Osteocyte (in vitro differentiated cells): ENCODE data around the gene HPCAL1. TPM values are rescaled to one million over a fixed set of nuclear protein-coding genes. Genes with fewer than 3 reads are reported as not detected.

Experiments
- DNase-seq: peaks from one replicate; pipeline ENCODE4 v3.0.0; 2021; ENCODE audit warnings: mixed read lengths; ENCODE audit not compliant: unreplicated experiment; ENCODE audit errors: extremely low spot score
- H3K27ac Mint-ChIP-seq: one replicate; pipeline ENCODE4 v1.8.0; 2021; ENCODE audit warnings: mild to moderate bottlenecking, mixed read lengths; ENCODE audit not compliant: unreplicated experiment
- H3K27me3 Mint-ChIP-seq: one replicate; pipeline ENCODE4 v1.8.0; 2021; ENCODE audit warnings: mixed read lengths; ENCODE audit not compliant: unreplicated experiment
- H3K36me3 Mint-ChIP-seq: one replicate; pipeline ENCODE4 v1.8.0; 2021; ENCODE audit warnings: mixed read lengths; ENCODE audit not compliant: unreplicated experiment
- H3K4me1 Mint-ChIP-seq: one replicate; pipeline ENCODE4 v1.8.0; 2021; ENCODE audit warnings: mixed read lengths; ENCODE audit not compliant: unreplicated experiment
- H3K4me3 Mint-ChIP-seq: one replicate; pipeline ENCODE4 v1.8.0; 2021; ENCODE audit warnings: mild to moderate bottlenecking, moderate library complexity, mixed read lengths; ENCODE audit not compliant: unreplicated experiment
- H3K9me3 Mint-ChIP-seq: one replicate; pipeline ENCODE4 v1.8.0; 2021; ENCODE audit warnings: mixed read lengths; ENCODE audit not compliant: unreplicated experiment
- total RNA-seq: library from RNA; stranded (reverse); gene quantifications from 2 replicates; pipeline ENCODE4 v1.2.1, GENCODE V29; 2021
- TF ChIP-seq, protein P1 (sequence below): fragments of 200-600 bp; sonication (generic); IDR thresholded peaks from 2 replicates; pipeline ENCODE4 v1.5.0; 2021; ENCODE audit warnings: antibody characterized with exemption, mild to moderate bottlenecking, moderate library complexity

Gene HPCAL1
- total RNA-seq, 1 donor from 2014 or later: 56.8 TPM

DNA sequence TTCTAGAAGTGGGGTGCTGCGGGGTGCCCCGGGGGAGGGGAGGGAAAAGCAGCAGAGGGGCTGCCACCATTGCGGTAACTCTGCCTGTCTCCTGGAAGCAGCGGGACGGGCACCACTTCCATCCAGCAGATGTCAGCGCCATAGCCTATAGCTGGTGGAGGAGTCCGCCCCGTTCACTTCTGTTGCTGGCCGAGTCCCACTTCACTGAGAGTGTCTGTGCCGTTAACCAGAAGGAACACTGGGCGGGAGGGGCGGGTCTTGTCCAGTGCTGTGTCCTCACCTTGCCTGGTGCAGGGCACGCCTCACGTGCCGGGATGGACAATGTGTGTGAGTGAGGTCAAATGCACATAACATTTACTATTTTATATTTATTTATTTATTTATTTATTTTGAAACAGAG is 164.7 kb downstream of the HPCAL1 start:
- Mint-ChIP-seq H3K4me1 (no peaks in the 10 kb centered on the region), H3K4me3 (no peak overlapping the region), H3K9me3 (no peaks in the 10 kb centered on the region), H3K27me3 (peaks cover 8% of the 10 kb centered on the region), H3K36me3 (no peaks in the 10 kb centered on the region), H3K27ac (no peak overlapping the region)
- TF ChIP-seq, protein P1, sequence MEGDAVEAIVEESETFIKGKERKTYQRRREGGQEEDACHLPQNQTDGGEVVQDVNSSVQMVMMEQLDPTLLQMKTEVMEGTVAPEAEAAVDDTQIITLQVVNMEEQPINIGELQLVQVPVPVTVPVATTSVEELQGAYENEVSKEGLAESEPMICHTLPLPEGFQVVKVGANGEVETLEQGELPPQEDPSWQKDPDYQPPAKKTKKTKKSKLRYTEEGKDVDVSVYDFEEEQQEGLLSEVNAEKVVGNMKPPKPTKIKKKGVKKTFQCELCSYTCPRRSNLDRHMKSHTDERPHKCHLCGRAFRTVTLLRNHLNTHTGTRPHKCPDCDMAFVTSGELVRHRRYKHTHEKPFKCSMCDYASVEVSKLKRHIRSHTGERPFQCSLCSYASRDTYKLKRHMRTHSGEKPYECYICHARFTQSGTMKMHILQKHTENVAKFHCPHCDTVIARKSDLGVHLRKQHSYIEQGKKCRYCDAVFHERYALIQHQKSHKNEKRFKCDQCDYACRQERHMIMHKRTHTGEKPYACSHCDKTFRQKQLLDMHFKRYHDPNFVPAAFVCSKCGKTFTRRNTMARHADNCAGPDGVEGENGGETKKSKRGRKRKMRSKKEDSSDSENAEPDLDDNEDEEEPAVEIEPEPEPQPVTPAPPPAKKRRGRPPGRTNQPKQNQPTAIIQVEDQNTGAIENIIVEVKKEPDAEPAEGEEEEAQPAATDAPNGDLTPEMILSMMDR: no peak
- no peak for DNase-seq

DNA sequence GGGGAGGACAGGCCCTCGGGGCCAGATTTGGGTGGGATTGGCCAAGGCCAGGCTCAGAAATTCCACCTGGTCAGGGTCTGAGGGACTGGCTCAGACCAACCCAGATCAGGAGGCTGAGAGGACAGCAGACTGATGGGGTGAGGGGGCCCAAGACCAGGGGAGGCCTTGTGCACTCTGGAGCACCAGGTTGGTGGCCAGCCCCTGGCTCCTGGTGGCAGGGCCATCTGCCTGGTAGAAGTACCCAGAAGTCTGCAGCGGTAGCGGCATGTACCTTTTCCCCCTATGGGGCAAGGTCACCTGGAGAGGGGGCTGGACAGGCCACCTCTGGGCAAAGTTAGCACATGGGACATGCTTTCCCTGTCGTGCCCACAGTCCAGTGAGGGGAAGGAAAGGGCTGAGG is 166.6 kb downstream of the HPCAL1 start:
- TF ChIP-seq, protein P1: no peak
- Mint-ChIP-seq H3K9me3 (no peaks in the 10 kb centered on the region), H3K36me3 (no peaks in the 10 kb centered on the region), H3K27me3 (peaks cover 14% of the 10 kb centered on the region), H3K4me1 (no peaks in the 10 kb centered on the region), H3K4me3 (no peak overlapping the region), H3K27ac (no peak overlapping the region)
- DNase-seq: no peak

DNA sequence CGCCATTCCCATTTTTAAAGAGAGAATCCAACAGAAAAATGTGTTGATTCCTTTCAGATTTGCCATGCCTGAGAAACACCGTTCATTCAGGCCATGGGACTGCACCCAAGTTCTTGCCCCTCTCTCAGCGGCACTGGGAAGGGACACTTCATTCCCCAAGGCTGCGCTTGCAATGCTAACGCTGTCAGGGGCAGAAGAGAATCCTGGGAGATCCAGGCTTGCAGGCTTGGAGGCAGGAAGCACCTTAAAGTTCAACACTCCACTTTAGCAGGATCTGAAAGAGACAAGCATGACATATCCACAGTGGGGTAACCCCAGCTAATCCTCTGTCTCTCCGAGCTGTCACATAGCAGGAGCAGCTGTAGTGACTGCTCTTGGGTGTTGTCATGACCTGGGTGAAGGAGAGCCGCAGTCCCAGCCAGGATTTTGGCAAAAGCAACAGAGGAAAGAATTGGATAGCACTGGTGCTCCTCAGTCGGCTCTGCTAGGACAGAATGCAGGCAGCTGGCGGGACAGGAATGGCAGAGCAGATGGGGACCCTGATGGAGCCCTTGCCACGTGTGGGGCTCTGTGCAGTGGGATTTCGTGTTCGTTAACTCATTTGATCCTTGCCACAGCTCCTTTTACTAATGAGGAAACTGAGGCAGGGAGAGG is 167.4 kb downstream of the HPCAL1 start:
- no peak overlapping the region for H3K4me3 Mint-ChIP-seq
- no peaks in the 10 kb centered on the region for H3K9me3 Mint-ChIP-seq
- TF ChIP-seq, protein P1: no peak
- H3K27ac Mint-ChIP-seq: no peak overlapping the region
- no peaks in the 10 kb centered on the region for H3K36me3 Mint-ChIP-seq
- no peaks in the 10 kb centered on the region for H3K4me1 Mint-ChIP-seq
- H3K27me3 Mint-ChIP-seq: peaks cover 13% of the 10 kb centered on the region
- no peak for DNase-seq

DNA sequence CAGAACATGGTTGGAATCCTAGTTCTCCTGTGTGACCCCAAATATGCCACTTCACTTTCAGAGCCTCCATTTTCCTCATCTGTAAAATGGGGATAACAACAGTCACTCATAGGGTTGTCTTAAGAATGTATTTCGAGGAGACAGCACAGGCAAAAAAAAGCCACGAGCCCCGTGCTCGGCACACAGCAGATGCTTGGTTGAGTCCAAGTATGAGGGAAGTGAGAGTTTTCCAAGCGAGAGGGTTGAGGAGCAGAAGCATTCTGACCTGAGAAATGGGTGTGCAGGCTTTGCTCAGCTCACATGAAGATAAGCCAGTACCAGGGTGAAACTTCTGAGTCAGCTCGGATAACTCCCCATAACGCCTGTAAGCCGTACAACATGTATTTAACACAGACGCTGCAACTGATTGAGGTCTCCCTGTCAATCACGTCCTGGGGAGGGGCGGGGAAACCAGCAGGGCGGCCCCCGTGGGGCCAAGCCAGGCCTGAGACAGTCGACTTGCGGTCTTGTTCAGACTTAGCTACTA is 168.4 kb downstream of the HPCAL1 start:
- Mint-ChIP-seq H3K27me3 (peaks cover 13% of the 10 kb centered on the region), H3K36me3 (no peaks in the 10 kb centered on the region), H3K4me1 (no peaks in the 10 kb centered on the region), H3K4me3 (no peak overlapping the region), H3K9me3 (no peaks in the 10 kb centered on the region), H3K27ac (no peak overlapping the region)
- TF ChIP-seq, protein P1: no peak
- DNase-seq: no peak

DNA sequence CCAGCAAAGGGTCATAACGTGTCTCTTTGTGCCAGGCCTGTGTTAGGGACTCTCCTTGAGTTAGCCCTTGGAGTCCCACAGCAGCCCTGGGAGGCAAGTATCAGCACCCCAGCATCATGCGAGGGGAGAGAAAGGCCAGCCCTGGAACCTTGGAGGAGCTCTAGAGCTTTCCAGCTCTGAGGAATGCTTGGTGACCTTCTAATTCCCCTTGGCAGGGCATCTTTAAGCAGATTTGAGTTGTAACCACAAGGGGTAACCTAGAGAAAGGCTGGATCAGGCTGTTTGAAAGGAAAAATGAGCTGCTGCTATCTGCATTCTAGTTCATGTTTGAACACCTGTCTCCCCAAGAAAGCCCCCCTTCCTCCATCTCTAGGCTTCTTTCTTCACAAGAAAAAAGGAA is 169.3 kb downstream of the HPCAL1 start:
- no peak for DNase-seq
- no peak overlapping the region for H3K4me3 Mint-ChIP-seq
- H3K36me3 Mint-ChIP-seq: no peaks in the 10 kb centered on the region
- no peaks in the 10 kb centered on the region for H3K4me1 Mint-ChIP-seq
- no peaks in the 10 kb centered on the region for H3K9me3 Mint-ChIP-seq
- TF ChIP-seq, protein P1: no peak
- no peak overlapping the region for H3K27ac Mint-ChIP-seq
- peaks cover 13% of the 10 kb centered on the region for H3K27me3 Mint-ChIP-seq
